H1 (cell line): ENCODE data around the gene PRKCI. TPM values are rescaled to one million over a fixed set of nuclear protein-coding genes. Genes with fewer than 3 reads are reported as not detected.

Source experiments
- FOSL1 ChIP-seq: IDR thresholded peaks from 2 replicates; pipeline ENCODE4 v1.6.1; 2011; ENCODE audit warnings: mild to moderate bottlenecking, low read depth, low read length, moderate library complexity; ENCODE audit not compliant: insufficient read depth
- SAP30 ChIP-seq: fragments of 300-600 bp; sonication (generic); IDR thresholded peaks from 2 replicates; pipeline ENCODE4 v1.7.1; 2012; ENCODE audit warnings: low read length, moderate library complexity, mild to moderate bottlenecking, inconsistent platforms; ENCODE audit not compliant: insufficient read depth, insufficient replicate concordance
- TAF1 ChIP-seq: IDR thresholded peaks from 2 replicates; pipeline ENCODE4 v1.6.1; 2011; ENCODE audit warnings: mild to moderate bottlenecking, low read depth, low read length
- polyA plus RNA-seq, 7 experiments: library from polyadenylated mRNA; depleted of rRNA in 3 of 7; stranded (reverse) in 5 of 7; unstranded in 2 of 7; fragments of >200 nt in 5 of 7; fragments of 200-250 nt in 2 of 7; gene quantifications; 1 replicate in 5 of 7; 2 replicates in 1 of 7; 4 replicates in 1 of 7; pipeline versions ENCODE4 v1.2.1 to v1.2.3, GENCODE V29; 2011 to 2013; ENCODE audit warnings: missing spikeins in 2 of 7, mixed read lengths in 2 of 7
- total RNA-seq: library from RNA; stranded (reverse); fragmentation: NEBNext Ultra II Directional; extraction: Animal tissue kit (Norgen Biotek cat#: 25700); gene quantifications from 2 replicates; pipeline ENCODE4 v1.2.1, GENCODE V29; 2021

Gene PRKCI
- total and polyA plus RNA-seq, 2 of the 8 experiments (the other 6 are each of a cell fraction or from before 2014, with no cell fraction given), result 24.3 to 100.0 TPM

- TF ChIP-seq SAP30, result no peak
- TF ChIP-seq FOSL1, result no peak
- TF ChIP-seq TAF1, result no peak
These were observed 2.9 kb downstream of the PRKCI start (continued) for GRCh38 chr3:170225166-170225565.
